ENCODE measurements around the gene ZBTB6. TPM values are rescaled to one million over a fixed set of nuclear protein-coding genes. Genes with fewer than 3 reads are reported as not detected.

The ZBTB6 gene
- total RNA-seq, 2 experiments from 2014 or later, result 7.7 to 8.0 TPM

- Mint-ChIP-seq H3K4me3 (no peak overlapping the region), H3K27me3 (ENCODE audit: low read depth) (no peaks in the 10 kb centered on the region), H3K9me3 (no peaks in the 10 kb centered on the region), H3K27ac (no peak overlapping the region), H3K36me3 (ENCODE audit: low read depth) (peaks cover 14% of the 10 kb centered on the region), H3K4me1 (ENCODE audit: low read depth) (no peaks in the 10 kb centered on the region)
- DNase-seq, result no peak
- intact Hi-C loops (cut with micrococcal nuclease), result no loop called here
- CTCF ChIA-PET, result no interaction called here
Measured at GRCh38 chr9:122865300-122865699, 47.8 kb downstream of the ZBTB6 start.

GRCh38 chr9:122863407-122863806 lies 49.7 kb downstream of the ZBTB6 start:
- intact Hi-C loops (cut with micrococcal nuclease), result no loop called here
- Mint-ChIP-seq H3K4me3 (no peak overlapping the region), H3K27me3 (ENCODE audit: low read depth) (no peaks in the 10 kb centered on the region), H3K4me1 (ENCODE audit: low read depth) (peaks cover 2% of the 10 kb centered on the region), H3K27ac (no peak overlapping the region), H3K9me3 (no peaks in the 10 kb centered on the region), H3K36me3 (ENCODE audit: low read depth) (peaks cover 19% of the 10 kb centered on the region)
- CTCF ChIA-PET, result no interaction called here
- no peak for DNase-seq

GRCh38 chr9:122860319-122861142 lies 52.6 kb downstream of the ZBTB6 start:
- Mint-ChIP-seq H3K36me3 (ENCODE audit: low read depth) (peaks cover 21% of the 10 kb centered on the region), H3K9me3 (no peaks in the 10 kb centered on the region), H3K4me1 (ENCODE audit: low read depth) (peaks cover 2% of the 10 kb centered on the region), H3K27ac (no peak overlapping the region), H3K27me3 (ENCODE audit: low read depth) (no peaks in the 10 kb centered on the region), H3K4me3 (no peak overlapping the region)
- intact Hi-C loops (cut with micrococcal nuclease), result no loop called here
- no peak for DNase-seq
- CTCF ChIA-PET, result interaction anchor here (1.0 kb wide), 1 partner anchor 364 kb away, joined by 3 read pairs; no protein-coding TSS in a partner anchor

Other genes with a start within 250 kb of the ZBTB6 start
- not detected for gene OR1L3, start 238.2 kb downstream of the ZBTB6 start, total RNA-seq
- not detected for gene OR1L4, start 189.3 kb downstream of the ZBTB6 start, total RNA-seq
- gene OR1L6, start 171.0 kb downstream of the ZBTB6 start, total RNA-seq, result not detected
- gene OR5C1, start 124.4 kb downstream of the ZBTB6 start, total RNA-seq, result not detected
- not detected for gene OR1K1, start 113.2 kb downstream of the ZBTB6 start, total RNA-seq
- gene PDCL, start 84.7 kb downstream of the ZBTB6 start, total RNA-seq, result 10 to 100 TPM; 19.5 to 19.6 TPM
- 10 to 100 TPM; 20.2 to 21.3 TPM for gene RC3H2, start 8.0 kb downstream of the ZBTB6 start, total RNA-seq
- gene ZBTB26, start 18.2 kb upstream of the ZBTB6 start, total RNA-seq, result 1 to 10 TPM; 5.5 to 5.7 TPM
- 10 to 100 TPM; 19.7 to 21.3 TPM for gene RABGAP1, start 27.7 kb upstream of the ZBTB6 start, total RNA-seq
- under 1 TPM; 0.32 to 0.50 TPM for gene GPR21, start 120.3 kb upstream of the ZBTB6 start, total RNA-seq